GM15510 (cell line): ENCODE results near the gene DLL3.
A peak's percentile ranks its signal among the peaks of the same experiment; 100 is the strongest.

Experiments used
- POLR2A ChIP-seq: IDR thresholded peaks from 3 replicates; pipeline ENCODE4 v1.6.1; 2011; ENCODE audit warnings: borderline replicate concordance; ENCODE audit not compliant: insufficient read length; ENCODE audit errors: extremely low read depth

Gene DLL3

DNA sequence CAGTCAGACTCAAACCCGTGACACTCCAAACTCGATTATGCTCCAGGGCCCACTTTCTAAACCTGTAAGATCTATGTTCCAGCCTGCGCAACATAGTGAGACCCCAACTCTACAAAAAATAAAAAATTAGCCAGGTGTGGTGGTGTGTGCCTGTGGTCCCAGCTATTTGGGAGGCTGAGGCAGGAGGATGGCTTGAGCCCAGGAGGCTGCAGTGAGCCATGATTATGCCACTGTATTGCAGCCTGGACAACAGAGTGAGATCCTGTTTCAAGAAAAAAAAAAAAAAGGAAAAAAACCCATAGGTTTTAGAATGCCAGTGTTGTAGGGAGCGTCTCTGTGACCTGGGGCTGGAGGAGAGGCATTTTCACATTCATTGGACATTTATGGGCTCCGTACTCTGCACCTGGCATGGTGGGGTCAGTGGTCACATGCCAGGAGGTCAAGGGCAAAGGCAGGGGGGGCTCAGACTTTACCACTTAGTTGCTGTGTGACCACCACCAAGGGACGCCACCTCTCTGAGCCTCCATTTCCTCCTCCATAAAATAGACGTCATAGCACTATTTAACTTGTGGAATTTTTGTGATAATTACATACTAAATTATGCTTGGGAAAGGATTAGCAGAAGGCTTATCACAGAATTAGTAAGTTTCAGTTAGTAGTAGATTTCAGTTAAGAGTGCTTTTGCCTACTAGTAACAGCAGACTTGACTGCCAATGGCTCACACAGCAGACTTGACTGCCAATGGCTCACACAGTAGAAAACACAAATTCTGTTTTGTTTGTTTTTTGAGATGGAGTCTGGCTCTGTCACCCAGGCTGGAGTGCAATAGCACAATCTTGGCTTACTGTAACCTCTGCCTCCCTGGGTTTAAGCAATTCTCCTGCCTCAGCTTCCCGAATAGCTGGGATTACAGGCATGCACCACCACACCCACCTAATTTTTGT lies 22.1 kb downstream of the DLL3 start:
- TF ChIP-seq POLR2A, result no peak

DNA sequence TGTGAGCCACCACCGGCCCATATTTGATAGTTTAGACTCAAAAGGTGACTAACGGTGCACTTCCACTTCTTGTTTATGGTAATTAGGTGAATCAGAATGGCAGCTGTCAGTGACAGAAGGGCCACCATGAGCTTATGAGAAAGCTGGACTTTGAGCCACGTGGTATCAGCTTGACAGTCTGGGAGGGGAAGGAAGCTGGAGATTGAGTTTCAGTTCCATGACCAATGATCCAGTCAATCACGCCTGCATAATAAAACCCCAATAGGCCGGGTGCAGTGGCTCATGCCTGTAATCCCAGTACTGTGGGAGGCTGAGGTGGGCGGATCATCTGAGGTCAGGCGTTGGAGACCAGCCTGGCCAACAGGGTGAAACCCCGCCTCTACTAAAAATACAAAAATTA lies 25.7 kb downstream of the DLL3 start:
- TF ChIP-seq POLR2A, result no peak

DNA sequence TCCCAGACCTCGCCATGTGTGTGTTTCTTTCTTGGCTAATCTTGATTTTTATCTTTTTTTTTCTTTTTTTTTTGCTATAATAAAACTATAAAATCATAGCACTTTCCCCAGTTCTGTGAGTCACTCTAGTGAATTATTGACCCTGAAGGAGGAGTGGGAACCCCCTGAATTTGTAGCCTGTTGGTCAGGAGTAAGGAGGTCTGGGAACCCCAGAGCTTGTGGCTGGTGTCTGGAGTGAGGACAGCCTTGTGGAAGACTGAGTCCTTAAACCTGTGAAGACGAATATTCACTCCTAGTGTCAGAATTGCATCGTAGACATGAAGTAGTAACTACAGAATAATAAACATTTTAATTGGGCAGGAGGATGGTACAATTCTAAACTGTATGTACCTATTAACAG lies 26.5 kb downstream of the DLL3 start:
- TF ChIP-seq POLR2A, result no peak

DNA sequence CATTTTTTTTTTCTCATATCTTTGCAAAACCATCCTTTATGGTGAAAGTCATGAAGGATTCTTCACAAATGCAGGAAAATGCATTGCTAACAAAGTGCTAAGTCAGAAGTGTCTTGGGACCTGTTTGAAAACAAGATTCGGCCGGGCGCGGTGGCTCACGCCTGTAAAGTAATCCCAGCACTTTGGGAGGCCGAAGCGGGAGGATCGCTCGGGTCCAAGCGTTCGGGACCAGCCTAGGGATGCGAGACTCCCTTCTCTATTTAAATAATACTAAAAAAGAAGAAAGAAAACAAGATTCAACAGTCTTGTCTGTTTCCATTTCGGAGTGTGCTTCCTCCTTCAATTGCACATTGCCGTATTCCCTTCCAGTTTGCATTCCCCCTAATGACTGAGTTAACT lies 33.1 kb downstream of the DLL3 start:
- no peak for TF ChIP-seq POLR2A

DNA sequence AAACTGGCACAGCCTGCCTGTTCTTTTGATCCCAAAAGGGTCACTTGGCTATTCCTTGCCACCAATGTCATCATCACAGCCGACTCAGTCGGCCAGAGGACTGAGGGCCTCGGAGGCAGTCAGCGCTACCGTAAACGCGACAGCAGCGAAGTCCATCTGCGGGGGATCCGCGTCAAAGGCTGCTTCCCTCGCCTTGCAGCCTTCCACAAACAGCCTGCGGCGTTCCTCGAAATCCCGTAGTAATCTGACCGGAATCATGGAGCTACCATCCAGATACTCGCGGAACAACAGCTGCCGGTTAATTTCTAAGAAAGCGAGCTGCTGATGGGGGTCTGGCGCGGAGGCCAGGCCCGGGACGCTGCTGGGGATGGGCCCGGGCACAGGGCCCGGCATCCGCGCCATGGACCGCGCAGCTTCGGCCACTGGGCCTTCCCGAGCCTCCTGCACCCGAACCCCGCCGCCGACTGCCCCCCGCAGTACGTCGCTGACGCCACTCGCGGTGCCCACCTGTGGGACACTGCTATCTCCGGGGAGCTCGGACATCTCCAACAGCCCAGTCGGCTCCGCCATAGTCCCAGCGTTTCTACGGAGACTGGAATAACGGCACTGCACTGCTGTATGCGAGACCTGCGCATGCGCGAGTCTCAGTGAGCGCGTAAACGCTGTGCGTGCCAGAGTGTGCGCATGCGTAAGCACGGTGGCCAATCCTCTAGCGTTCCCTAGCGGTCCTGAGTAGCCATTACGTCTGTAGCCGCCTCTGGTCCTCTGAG lies 33.7 kb downstream of the DLL3 start, which contains the start of gene EID2B:
Gene EID2B, minus strand, starts transcription at position 620 of the 770 bp plus-strand sequence. Its CDS starts 50 bp downstream, at position 570.
- peak; percentile 75 for TF ChIP-seq POLR2A

DNA sequence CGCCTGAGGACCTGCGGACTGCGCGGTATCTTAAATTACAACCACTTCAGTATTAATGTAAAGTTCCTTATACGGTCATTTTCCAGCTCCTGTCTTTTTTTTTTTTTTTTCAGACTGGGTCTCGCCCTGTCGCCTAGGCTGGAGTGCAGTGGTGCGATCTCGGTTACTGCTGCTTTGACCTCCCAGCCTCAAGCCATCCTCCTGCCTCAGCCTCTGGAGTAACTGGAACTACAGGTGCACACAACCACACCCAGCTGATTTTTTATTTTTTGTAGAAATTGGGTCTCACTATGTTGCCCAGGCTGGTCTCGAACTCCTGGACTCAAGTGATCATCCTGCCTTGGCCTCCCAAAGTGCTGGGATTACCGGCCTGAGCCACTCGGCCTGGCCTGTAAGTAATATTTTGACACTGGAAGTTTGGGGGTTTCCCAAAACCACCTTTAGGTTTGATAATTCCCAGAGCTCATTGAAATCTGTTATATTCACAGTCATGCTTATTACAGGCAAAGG lies 34.3 kb downstream of the DLL3 start:
- TF ChIP-seq POLR2A, result no peak

DNA sequence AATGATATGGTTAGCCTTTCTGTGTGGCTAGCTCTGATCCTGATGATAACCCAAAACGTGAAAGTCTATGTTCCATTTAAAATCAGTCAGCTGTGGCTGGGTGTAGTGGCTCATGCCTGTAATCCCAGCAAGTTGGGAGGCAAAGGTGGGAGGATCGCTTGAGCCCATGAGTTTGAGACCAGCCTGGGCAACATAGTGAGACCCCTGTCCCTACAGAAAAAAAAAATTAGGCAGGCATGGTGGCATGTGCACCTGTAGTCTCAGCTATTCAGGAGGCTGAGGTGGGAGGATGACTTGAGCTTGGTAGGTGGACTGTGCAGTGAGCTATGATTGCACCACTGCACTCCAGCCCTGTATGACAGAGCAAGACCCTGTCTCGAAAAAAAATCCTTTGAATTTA lies 35.0 kb downstream of the DLL3 start:
- TF ChIP-seq POLR2A, result no peak

DNA sequence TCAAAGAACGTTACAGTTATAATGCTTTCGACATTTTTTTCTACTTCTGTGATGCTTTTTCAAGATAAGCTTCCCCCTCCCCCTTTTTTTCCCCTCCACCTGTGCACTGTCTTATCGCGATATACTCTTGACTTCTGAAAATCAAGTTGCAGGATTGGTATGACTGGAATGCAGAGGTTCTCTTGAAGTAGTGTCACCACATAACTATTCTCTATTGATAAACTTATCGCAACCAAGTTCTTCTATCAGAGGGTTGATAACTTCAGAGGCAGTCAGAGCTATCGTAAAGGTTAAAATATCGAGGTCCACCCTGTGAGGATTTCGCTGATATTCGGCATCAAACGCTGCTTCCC lies 40.4 kb downstream of the DLL3 start:
- TF ChIP-seq POLR2A, result no peak

DNA sequence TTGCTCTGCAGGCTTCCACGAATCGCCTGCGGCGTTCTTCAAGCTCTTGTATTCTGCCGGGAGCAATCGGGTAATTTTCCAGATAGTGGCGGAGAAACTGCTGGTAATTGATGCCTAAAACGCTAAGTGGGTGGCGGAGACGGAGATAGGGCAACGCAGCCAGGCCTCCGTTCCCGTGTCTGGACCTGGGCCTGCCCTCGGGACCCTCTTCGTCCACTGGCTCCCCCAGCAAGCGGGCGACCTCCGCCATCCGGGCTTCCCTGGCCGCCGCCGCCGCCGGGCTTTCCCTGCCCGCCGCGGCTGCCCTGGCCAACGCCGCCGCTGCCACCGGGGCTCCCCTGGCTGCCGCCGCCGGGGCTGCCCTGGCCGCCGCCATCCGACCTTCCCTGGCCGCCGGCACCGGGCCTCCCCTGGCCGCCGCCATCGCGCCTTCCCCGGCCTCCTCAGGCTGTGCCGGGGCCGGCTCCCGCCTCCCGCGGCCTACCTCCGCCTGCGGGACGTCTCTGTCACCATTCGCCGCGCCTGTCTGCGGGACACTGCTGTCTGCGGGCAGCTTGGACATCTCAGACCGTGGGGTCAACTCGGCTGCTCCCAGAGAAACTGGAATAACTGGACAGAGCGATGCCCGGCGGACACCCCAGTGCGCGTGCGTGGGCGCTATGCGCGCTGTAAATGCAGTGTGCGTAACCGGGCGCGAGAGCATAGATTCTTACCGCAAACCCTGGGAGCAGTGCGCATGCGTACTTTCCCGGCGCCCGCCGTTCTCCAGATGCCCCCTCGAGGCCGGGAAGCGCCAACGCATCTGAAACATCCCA lies 41.0 kb downstream of the DLL3 start, which contains the start of gene EID2:
Gene EID2, minus strand, starts transcription at position 644 of the 815 bp plus-strand sequence. Its CDS starts 82 bp downstream, at position 562.
- peak; percentile 85 for TF ChIP-seq POLR2A

DNA sequence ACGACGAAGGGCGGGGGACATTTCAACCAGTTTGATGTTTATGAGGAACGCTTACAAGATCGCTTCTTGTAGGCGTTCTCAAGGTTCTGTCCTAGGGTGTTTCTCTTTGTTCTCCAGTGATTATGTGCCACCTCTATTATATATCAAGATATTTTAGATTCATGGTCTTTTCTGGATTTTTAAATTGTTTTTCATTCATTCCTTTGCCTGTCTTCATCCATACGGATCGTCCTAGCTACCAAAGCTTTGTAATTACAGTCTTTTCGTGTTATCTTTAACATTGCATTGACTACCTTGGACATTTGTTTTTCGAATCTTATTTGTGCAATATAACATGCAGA lies 41.6 kb downstream of the DLL3 start:
- no peak for TF ChIP-seq POLR2A

DNA sequence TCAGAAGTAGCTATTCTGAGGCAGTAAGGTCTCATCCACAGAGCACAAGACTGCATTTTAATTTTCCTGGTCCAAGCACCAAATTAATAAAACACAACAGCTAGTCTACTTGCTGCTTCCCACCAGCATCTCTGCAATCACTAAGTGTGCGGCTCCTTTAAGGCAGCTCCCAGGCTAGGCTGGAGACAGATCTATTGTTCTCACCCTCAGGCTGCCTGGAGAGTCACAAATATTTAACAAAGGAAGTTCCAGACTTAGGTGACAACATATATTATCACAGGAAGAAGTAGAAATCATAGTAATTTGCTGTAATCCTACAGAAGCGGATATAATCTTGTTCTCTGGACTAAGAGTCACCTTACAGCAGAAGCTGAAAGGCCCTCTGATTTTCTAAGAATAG lies 43.5 kb downstream of the DLL3 start:
- no peak for TF ChIP-seq POLR2A

DNA sequence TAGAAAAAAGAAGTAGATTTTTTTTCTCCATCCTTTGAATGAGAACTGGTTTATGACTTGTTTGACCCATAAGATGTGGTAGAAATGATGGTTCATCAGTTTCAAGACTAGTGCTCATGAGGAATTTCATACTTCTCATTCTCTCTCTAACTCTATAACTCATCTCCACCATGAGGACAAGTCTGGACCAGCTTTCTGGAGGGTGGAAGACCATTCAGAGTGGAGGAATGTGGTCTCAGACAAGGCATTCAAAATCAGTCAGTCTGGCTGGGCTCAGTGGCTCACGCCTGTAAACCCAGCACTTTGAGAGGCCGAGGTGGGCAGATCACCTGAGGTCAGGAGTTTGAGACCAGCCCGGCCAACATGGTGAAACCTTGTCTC lies 44.7 kb downstream of the DLL3 start:
- no peak for TF ChIP-seq POLR2A

DNA sequence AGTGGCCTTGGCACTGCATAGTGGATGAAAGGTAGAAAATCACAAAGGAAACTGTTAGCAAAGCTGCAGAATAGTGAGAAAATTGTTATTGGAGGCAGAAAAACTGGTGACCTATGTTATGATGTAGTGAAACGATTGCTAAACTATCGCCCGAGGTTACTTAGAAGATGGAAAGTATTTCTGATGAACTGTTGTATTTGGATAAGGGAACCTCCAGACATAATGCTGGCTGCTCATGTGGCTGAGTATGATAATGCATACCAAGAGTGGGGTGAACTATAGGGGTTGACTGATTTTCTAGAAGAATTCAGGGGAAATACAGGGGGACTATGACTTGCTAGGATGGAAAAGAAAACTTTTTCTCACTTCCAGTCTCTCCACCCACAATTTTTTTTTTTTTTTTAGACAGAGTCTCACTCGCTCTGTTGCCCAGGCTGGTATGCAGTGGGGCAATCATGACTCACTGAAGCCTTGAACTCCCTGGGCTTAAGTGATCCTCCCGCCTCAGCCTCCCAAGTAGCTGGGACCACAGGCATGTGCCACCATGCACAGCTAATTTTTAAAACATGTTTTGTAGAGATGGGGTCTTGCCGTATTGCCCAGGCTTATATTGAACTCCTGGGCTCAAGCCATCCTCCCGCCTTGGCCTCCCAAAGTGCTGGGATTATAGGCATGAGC lies 45.6 kb downstream of the DLL3 start:
- no peak for TF ChIP-seq POLR2A

DNA sequence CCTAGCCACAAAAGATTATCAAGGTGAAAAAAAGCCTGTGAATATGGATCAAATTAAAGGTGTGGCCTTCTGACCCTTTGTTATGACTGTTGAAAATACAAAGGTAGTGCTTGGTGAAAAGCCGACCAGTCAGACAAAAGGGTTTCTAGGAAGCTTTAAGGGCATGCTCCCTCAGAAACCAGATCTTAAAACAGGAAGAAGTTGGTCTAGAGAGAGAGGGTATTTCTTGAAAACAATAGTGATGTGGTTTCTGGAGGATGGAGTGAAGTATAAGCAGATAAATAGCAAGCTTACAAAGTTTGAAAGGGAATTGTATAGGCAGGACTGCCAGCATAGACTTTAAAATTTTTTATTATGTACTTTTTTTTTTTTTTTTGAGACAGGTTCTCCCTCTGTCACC lies 46.2 kb downstream of the DLL3 start:
- no peak for TF ChIP-seq POLR2A
